SK-MEL-5 (cell line): ENCODE results near the gene PACRG. TPM values are rescaled to one million over a fixed set of nuclear protein-coding genes. Genes with fewer than 3 reads are reported as not detected.

ENCODE experiments used
- DNase-seq: peaks from one replicate; pipeline ENCODE4 v3.0.0-alpha.2; 2016; ENCODE audit warnings: low read depth, low spot score
- in situ Hi-C: cut with HindIII; loops from 2 replicates; pipeline ENCODE4 v1.10.0; 2016; ENCODE audit warnings: low sequenced_read_pairs, high pct_unique_total_duplicates, low pct_unique_long_range_greater_than_20kb
- total RNA-seq: library from RNA; depleted of rRNA; stranded (reverse); fragments of >200 nt; shearing (Covaris generic); gene quantifications from 2 replicates; pipeline ENCODE4 v1.2.3, GENCODE V29; 2014

PACRG gene
- total RNA-seq, 1 experiment from 2014 or later: not detected

DNA sequence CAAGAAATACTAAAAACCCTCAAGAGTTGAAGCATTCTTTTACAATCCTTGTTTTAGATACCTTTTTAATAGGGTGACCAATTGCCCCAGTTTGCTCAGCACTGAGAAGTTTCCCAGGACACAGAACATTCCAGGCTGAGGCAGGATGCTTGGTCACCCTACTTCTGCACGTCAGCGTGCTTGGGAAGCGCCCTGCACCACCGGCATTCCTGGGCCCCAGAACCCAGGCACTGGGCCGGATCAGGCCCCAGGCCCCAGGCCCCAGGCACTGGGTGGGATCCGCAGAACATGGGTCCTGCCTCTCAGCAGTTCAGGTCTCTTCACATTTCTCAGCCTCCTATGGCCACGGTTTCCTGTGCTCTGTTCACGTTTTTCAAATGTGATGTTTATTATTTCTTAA is 472.9 kb downstream of the PACRG start:
- no peak for DNase-seq
- in situ Hi-C loops: no loop called here

DNA sequence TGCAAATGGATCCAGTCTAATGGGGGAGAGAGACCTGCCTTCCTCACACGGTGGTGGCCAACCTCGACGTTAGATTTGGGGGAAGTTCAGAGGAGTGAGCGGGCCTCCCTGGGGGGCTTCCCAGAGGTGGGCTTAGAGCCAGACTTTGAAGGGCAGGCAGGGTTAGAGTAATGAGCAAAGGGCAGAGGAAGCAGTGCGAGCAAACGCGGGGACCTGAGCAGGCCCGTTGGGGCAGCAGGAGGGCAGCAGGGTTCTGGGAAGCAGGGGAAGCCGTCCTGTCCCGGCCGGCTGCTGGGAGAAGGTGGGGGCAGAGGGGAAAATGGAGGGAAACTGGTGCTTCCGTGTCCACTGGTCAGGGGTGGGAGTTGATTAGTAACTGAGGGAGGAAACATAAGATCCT is 474.1 kb downstream of the PACRG start:
- no peak for DNase-seq
- in situ Hi-C loops: no loop called here

DNA sequence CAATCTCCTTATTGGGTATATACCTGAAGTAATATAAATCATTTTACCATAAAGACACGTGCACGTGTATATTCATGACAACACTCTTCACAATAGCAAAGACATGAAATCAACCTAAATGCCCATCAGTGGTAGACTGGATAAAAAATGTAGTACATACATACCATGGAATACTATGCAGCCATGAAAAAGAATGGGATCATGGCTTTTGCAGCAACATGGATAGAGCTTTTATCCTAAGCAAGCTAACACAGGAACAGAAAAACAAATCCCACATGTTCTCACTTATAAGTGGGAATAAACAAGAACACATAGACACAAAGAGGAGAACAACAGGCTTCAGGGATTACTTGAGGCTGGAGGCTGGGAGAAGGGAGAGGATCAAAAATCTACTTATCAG is 478.4 kb downstream of the PACRG start:
- in situ Hi-C loops: no loop called here
- DNase-seq: no peak

DNA sequence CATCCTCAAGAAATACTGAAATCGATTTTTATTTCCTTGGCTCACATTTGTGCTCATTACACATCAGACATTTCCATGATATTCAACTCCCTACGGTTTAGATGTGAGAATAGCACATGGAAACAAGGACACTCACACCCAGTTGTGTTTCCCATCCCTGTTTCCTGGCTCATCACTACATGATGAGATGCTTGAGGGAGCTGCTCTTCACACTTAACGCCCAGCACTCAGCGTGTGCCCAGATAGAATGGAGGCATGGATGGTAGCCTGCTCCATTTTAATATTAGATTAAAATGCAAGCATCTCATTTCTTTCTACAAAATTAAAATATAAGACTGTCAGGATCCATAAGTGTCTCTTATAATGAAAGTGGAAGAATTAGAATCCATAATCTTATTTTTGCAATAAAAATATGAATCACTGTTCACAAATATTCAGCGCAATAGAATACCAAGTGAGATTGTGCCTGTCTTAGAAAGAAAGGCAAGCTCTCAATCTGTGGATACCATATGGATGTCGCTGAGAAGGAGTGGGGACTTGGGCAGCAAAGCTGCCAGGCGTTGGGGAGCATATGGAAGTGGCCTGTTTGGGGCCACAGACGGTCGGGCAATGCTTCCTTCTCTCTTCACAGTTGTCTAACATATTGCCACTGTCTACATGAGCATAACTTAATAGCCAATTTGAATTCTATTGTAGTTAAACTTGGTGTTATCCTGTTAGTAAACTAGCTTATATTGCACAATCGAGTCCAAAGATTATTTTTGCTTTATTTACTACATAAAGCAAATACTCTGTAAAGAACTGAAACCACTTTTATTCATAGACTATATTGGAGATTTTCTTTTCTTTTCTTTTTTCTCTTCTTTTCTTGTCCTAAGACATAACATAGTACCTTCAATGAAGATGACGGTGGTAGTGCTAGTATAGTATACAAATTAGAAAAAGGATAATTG is 479.9 kb downstream of the PACRG start:
- in situ Hi-C loops: no loop called here
- DNase-seq: no peak

DNA sequence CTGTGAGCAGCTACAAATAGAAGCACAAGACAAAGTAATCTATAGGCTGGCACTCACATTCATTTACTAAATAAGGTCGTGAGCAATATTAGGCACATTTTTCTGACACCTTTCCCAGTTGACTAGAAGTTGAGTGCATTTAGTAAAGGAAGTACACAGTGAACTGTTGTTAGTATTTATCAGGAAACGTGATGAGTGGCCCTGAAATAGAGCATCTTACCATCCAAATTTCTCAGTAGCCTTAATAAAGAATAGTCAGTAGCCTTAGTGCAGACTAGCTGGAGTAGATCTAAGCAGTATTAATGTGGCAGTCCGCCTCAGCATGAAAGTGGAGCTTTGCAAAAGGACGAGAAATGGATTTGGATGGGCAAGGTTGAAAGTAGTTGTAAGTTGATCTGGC is 481.2 kb downstream of the PACRG start:
- in situ Hi-C loops: no loop called here
- DNase-seq: no peak

DNA sequence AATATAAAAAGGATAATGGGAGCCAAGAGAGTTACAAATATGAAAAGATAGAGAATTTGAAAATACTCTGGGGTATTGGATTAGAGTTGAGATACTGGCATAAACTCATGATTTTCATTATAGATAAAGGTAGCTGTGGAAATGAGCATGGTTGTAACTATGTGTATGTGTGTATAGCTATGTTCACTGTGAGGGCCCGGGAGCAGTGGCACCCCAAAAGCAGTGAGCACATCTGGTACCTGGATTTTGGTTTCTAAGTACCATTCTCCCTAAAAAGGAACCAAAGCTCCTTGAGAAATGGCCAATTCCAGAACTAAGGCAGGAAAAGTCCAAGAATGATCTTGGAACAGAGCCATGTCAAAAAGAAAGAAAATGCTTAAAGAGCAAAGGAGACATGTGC is 484.3 kb downstream of the PACRG start:
- DNase-seq: no peak
- in situ Hi-C loops: no loop called here

DNA sequence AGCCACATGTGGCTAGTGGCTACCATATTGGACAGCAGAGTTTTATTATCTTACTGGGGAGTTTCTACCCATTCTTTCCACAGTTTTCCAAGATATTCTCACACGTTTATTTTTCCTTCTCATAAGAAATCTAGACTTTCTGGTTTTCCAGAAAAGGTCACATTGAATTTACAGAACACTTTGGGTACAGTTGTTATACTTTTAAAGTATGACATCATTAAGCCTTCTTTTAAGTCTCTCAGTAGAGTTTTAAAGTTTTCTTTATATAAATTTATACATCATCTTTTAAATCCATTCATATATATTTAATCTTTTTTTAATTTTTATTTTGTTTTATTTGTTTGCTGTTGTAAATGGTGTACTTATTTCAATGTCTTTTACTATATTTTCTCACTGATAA is 486.5 kb downstream of the PACRG start:
- in situ Hi-C loops: no loop called here
- DNase-seq: no peak

DNA sequence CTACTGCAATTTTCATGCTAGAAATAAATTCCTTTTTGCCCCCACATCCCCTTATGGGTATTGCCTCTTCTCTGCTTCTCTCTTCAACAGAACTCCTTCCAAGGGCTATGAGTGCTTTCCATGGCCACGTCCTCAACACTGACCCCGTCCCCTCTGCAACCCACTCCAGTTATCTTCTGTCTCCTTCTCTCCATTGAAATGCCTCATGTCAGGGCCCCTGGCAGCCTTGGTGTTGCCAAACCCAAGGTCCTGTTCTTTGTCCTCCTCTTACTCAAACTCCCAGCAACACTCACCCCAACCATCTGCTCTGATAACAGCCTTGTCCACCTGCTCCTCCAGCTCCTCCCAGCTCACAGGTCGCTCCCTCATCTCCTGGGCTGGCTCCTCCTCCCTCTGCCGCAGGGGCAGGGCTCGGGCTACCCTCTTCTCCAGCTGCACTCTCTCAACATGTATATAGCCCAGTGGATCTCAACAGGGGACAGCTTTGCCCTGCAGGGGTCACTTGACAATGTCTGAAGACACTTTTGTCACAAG is 490.7 kb downstream of the PACRG start:
- in situ Hi-C loops: no loop called here
- no peak for DNase-seq

DNA sequence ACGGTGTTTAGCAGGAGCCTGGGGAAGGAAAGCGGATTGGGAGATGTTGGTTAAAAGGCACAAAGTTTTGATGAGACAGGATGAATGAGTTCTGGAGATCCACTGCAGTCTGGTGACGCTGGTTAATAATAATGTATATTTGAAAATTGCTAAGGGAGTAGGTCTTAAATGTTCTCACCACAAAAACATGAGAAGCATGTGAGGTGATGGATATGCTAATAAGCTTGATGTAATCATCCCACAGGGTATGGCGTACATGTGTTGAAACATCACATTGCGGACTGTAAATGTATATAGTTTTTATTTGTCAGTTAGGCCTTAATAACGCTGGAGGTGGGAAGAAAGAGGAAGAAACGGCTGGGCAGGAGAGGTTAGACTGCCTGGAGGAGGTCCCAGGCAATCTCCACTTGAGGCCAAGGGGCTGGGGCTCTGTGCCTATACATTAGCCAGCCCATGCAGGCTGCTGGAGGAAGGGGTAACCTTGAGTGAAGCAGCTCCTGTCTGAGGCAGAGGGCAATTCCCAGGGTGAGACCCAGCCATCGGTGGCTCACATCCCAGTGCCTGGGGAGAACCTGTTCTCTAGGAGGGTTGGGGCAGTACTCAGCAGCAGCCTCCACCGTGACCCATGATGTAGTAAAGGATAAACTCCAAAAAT is 498.5 kb downstream of the PACRG start:
- in situ Hi-C loops: no loop called here
- no peak for DNase-seq

DNA sequence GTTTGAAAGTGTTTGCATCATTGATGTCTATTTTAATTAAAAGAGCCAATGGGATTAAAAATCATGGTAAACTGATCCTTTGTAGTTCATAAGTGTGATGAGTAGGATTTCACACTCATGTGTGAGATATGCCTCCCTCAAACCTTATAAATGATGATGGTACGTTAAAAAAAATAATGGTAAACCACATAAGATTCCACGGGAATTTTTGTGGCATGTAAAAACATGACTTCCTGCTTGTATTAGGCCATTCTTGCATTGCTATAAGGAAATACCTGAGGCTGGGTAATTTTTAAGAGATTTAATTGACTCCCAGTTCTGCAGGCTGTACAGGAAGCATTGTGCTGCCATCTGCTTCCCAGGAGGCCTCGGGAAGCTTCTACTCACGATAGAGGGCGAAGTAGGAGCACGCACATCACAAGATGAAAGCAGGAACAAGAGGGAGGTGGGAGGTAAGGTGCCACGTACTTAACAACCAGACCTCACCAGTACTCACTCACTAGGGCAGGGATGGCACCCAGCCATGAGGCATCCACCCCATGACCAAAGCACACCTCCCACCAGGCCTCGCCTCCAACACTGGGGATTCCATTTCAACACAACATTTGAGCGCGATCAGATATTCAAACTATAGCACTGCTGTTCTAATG is 499.2 kb downstream of the PACRG start:
- DNase-seq: no peak
- in situ Hi-C loops: no loop called here

DNA sequence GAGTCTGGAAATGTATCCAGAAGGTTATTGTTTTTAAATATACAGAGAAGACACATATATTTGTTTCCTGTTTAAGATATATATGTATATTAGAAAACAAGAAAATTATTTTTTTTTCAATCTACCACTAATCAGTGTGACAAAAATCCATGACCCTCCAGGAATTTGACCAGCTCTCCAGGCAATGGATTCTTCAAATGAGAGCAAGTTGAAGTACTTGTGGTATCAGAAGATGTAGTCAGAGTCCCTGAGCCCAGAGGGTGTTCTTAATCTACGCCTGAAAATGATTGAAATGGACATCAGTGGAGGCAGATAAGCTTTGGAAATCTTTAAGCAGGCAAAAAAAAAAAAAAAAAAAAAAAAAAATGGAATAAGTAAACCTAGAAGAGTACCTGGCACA is 500.3 kb downstream of the PACRG start:
- no peak for DNase-seq
- in situ Hi-C loops: no loop called here

DNA sequence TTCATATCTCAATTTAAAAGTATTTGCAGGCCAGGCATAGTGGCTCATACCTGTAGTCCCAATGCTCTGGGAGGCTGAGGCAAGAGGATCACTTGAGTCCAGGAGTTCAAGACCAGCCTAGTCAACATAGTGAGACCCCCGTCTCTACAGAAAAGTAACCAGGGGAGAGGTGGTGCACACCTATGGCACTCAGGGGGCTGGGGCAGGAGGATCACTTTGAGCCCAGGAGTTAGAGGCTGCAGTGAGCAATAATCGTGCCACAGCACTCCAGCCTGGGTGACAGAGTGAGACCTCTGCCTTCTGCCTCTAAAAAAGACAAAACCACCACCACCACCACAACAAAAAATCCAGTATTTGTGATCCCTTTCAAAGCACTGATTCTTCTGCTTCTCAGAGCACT is 501.3 kb downstream of the PACRG start:
- DNase-seq: no peak
- in situ Hi-C loops: no loop called here

DNA sequence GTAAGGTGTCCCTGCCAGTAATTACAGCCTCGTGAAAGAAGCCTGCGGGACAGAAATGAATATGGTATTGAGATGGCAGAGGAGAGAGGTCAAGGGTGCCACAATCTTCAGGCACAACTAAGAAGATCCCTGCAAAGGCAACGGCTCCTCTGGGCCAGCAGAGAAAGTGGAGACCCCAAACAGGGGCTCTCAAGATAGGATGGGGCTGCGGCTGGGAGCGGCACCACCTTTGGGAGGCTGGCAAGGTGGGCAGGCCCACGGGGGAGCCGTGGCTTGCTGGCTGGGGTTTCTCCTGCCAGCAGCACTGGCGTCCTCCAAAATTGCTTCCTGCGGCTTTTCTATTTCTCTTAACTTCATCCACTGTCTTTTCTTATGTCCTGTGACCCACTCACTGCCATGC is 503.1 kb downstream of the PACRG start:
- in situ Hi-C loops: no loop called here
- no peak for DNase-seq

DNA sequence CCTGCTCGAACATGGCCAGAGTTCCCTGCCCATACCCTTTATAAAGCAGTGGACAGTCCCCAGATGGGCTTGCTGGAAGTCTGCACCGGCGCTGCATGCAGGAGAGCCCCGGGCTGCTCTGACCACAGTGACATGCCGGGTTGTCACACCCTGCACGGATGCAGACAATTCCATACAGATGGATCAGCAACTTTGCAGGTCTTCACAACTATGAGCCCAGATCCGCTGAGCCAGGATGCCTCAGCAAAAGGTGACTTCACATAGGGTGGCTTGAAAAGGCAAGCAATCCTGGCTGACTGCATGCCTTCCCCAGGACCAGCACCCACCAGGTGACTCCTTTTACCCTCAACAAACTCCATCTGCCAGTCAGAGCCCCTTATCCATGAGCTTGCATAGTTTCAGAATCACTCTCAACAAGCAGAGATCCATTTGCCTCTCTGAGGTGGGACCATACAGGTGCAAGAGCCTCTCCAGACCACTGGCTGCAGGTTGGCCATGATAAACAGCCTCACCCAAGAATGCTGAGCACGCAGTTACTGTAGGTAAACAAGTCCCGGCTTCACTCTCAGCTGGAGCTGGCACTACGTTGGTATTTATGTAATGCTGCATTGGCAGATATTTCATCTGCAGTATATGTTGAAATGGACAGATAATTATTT is 503.7 kb downstream of the PACRG start:
- no peak for DNase-seq

DNA sequence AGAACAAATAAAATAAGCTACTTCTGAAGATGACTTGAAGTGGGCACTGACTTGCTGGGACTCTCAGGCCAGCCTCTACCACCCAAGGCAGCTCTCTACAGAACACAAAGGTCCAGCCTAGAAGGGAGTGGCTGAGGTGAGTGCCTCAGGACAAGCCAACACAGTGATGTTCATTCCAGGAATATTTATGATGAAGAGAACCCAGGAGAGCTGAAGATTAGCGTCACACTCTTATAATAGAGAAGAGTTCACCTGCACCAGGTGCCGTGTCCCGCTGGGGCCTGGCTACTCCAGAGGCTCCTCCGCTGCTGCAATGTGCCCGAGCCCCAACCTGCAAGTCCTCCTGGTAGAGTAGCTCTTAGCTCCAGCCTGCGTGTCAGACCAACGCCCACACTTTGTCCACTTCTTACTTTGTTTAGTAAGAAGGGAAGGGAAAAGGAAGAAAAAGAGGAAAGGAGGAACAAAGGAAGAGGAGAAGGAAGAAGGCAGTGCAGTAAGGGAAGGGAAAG is 504.3 kb downstream of the PACRG start:
- DNase-seq: no peak
- in situ Hi-C loops: no loop called here

More for the DNA sequence above, 503.7 kb downstream of the PACRG start:
- in situ Hi-C loops: no loop called here

DNA sequence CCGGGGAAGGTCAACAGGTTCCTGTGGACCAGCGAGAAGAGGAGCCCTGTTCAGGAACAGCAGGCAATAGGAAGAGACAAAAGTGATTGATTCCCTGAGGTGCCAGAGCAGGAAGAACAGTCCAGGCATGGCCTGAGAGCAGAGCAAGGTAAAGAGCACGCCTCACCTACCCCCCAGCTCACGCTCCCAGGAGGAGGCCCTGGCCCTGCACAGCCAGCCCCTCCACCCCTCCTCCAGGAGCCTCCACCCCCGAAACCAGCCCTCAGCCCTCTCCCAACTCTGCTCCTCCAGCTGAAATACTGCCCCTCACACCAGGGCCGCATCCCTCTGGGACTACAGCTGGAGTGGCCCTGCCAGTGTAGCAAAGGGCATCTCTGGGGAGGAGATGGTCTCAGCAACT is 504.9 kb downstream of the PACRG start:
- in situ Hi-C loops: no loop called here
- no peak for DNase-seq

DNA sequence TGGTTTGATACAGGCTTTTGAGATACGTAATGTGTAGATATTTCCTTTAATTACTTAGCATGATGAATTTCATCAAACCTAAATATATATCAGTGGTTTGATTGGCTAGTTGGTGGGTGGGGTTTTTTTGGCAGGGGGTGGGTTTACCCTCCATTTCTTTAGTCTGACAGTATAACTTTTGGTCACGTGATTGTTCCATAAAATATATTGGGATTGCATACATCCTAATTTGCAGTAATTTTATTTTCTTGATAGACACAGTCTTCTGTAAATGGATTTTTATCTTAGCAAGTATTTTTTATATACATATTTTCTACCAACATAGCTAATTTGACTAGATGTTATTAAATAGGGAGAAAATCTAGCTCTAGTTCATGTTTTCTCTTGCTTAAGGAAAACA is 509.3 kb downstream of the PACRG start:
- in situ Hi-C loops: no loop called here
- DNase-seq: no peak
